ENCODE data around the gene GSK3A. TPM values are rescaled to one million over a fixed set of nuclear protein-coding genes. Genes with fewer than 3 reads are reported as not detected.

The GSK3A gene
- polyA plus RNA-seq, 1 donor = 71.9 TPM

DNA sequence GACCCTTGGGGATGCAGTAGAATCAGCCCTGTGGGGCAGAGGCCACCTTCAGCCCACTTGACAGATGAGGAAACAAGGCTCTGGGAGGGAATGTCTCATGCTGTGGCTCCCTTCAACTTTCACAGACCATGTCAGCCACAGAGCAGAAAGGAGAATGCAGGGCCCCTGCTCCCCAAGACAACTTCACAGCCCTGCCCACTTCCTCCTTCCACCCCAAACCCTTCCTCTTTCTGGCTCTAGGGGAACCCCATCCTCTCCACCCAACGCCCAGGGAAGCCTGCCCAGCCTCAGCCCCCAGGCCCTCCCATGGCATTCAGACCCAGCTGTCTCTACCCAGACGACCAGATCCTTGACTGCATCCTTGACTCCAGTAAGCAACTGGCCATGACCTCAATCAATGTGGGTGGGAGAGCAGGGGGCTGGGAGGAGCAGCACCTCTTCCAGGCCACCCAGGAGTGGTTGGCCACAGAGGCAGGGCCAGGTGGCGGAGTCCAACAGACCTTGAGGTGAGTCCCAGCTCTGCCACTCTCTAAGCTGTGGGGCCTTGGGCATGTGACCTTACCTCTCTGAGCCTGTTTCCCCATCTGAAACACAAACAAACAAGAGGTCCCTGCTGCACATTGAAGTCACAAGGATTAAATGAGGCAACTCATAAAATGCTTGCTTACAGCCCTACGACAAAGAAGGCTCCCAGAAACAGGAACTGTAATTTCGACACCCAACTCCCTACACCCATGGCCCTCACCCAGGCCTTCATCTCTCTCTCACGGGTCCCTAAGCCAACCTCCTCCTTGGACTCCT is 40.7 kb downstream of the GSK3A start:
- DNase-seq = no peak

DNA sequence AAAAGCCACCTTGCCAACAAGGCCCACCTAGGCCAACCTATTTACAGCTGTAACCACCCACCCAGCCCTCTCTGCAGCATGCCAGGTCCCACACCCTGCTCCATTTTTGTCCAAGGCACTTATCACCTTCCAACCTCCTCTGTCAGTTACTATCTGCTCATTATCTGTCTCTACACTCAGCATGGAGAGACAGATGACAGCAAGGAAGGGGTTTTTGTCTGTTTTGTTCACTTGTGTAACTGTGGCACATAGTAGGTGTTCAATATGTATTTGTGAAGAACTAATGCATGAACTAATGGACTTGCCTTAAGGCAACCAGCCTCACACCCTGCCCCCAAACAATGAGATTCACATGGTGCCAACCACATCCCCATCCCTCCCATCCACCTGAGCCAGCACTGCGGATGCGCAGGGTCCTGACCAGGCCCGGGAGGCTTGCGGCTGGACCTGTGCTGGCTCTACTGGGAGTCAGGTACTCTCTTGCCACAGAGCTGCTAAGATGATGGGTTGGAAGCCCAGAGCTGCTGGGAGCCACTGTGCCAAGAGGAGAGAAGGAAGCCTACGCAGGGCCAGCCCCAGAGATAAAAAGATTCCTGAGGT is 42.2 kb downstream of the GSK3A start:
- no peak for DNase-seq

DNA sequence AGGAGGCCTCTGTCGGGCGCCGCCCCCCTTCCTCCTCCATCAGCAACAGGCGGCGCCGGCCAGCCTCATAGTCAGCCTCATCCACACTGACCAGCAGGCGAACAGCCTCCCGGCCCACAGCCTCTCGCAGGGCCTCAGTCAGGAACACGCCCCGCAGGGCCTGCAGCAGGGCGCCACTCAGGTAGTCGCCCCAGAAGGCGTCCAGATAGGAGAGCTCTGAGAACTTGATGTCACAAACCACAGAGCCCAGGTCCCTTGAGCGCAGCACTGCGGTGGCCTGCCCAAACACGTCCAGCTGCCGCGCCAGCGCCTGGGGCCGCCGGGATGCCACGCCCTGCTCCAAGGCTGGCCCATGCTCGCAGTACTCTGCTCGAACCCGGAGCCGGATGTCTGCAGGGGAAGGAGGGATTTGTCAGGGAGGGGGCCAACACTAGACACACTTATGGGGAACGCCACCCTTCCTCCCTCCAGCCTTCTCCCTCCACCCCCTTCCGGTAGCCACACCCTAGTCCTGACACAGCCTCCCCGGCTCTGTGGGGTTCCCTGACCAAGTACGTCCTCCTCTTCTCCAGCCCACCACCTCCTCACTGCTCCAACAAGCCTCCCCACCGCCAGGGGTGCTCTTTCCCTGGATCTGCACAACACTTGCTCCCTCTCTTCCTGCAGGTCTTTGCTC is 42.8 kb downstream of the GSK3A start:
- DNase-seq = no peak

DNA sequence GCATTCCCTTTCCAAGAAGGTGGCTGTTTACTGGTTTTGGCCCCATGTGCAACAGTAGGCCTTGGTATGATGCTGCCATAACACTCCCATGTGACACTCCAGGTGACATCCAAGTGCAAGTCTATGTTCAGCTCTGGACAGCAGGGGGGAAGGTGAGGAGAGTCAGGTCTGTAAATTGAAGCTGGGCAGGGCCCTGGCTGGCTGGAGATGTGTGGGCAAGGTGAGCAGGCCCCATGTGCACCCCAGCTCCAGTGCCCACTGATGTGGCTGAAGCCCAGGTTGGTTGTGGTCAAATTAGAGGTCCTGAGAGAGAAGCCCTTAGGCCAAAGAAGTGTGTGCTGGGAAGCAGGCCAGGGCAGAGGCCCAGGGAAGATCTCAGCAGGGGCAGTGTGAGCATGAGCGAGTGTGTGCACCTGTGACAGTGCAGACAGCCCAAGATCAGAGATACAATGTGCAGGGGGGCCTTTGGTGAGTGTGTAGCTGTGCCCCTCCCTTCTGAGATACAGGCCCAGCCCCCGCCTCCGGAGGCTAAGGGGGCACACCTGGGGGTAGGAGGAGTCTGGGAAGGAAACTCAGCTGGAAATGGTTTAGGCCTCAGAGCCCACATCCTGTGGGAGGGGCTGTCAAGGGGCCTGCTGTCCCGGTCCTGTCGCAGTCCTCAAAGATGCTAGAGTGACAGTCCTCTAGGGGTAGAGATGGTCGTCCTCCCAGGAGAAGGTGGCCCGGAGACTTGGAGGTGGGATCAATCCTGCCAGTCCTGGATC is 43.5 kb downstream of the GSK3A start:
- DNase-seq = no peak

DNA sequence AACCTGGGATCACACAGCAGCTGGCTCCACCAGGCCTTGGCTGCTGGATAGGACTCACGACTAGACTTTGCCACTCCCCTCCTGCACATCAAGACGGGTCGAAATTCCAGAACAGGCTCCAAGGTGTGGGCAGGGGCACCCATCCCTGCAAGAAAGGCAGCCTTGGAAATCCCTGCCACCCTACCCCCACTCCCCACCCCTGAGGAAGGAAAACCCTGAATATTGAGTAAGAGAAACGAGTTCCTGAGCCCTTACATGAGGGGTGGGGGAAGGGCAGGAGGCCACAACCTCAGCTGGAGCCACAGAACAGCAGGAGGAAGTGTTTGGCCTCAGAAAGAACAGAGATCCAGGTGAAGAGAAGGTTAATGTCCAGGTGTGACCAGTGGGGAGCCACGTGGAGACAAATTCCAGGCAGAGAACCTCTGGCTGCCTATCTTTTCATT is 45.0 kb downstream of the GSK3A start:
- no peak for DNase-seq

DNA sequence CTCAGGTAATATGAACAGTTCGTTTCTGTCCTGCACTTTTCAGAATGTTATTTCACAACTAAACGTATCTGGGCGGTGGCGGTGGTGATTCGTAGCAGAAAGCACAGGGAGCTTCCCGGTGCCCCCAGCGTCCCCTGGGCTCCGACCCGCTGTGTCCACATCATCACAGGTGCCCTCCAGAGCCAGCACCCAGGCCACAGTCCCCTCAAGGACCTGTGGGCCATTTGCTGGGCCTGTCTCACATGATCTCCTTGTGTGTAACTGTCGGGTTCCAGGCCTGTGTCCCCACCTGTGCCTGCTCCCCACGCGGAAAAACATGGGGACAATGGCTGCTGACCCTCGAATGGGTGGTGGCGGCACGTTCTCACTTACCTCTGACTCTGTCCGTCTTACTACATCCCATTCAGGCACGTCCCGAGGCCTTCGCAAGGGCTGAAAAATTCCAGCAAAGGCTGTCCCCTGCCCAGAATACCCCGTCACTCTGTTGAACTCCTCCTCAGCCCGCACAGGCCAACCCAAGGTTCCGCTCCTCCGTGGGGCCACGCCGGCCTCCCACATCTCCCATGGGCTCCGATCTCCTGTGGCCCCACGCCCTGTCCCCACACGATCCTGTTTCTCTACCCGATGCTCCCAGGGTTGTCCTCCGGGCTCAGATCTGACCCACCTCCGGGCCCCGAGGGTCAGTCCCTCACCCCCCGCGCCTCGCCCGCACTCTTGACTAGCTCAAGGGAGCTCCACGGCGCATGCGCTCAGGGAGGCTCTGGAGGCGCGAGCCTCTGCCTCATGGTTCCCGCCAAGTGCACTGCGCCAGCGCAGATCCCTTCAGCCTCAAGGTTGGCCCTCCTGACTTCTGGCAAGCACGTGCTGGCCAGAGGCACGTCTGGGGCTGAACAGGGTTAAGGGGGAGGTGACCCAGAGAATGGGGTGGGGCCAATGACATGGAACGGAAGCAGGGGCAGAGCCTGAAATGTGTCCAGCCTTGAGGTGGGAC is 46.1 kb downstream of the GSK3A start:
- no peak for DNase-seq

DNA sequence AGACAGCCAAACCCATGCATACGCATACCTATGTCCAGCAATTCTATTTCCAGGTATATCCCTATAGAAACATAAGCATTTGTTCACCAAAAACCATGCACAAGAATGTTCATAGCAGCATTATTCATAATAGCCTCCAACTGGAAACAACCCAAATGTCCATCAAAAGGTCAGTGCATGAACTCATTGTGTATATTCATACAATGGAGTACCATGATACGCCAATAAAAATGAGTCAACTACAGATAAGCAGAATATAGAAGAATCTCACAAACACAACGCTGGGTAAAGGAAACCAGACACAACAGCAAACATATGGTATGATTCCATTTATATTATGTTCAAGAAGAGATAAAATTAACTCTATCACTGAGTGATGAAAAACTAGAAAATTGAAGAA is 48.7 kb downstream of the GSK3A start:
- DNase-seq = no peak

DNA sequence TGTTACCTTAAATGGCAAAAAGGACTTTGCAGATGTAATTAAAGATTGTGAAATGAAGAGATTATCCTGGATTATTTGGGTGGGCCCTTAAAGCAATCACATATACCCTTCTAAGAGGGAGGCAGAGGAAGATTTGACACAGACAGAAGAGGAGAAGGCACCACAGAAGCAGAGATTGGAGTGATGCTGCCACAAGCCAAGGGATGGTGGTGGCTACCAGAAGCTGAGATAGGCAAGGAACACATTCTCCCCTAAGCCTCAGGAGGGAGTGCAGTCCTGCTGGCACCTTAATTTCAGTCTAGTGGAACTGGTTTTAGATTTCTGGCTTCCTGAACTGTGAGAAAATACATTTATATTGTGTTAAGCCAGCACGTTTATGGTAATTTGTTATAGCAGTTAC is 49.1 kb downstream of the GSK3A start:
- DNase-seq = no peak

DNA sequence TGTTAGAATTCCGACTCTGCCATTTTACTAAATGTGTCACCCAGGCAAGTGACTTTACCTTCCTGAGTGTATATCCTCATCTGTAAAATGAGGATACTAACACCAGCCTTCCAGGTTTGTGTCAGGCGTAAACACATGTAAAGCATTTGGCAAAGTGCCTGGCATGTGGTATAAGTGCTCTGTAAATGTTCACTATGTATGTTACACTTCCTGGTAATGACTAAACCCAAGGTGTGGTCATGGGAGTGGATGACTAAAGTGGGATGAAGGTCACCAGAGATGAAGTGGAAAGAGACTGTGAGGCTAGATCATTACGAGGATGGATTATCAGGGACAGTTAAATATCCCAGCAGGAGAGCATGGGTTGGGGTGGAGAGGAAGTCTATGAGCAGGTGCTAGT is 50.5 kb downstream of the GSK3A start:
- DNase-seq = no peak

DNA sequence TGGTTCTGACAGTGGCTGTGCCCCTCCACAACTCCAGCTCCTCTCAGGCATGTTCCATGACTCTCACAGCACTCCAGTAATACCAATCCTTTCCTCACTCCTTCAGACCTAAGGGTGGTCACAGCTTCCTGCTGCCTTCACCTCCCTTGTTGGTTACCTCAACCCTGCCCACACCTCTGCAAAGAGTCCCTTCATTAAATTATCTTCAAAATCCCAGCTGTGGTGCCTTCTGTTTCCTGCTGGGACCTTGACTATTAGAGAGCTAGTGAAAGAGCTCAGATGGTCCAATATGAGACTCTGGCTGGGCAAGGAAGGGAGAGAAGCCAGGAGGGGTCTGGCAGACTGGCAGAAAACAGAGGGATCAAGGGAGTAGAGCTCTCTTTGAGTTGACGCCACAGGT is 51.1 kb downstream of the GSK3A start:
- DNase-seq = no peak

DNA sequence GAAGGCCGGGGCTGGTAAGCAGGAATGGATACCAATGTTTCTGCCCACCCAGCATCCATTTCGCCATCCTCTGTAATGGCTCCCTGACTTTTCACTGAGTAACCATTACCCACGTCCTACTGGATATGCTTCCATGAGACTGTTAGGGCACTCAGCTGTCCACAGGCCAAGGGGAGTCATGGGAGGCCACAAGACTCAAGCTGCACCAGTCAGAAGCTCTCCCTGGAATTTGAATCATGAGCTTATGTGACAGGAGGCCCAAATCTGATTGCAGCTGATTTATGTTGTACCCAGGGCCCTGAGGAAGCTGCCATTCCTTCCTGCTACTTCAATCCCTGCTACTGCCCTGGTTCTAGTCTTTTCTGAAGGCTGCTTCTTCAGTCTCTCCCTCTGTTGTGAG is 53.3 kb downstream of the GSK3A start:
- DNase-seq = no peak

DNA sequence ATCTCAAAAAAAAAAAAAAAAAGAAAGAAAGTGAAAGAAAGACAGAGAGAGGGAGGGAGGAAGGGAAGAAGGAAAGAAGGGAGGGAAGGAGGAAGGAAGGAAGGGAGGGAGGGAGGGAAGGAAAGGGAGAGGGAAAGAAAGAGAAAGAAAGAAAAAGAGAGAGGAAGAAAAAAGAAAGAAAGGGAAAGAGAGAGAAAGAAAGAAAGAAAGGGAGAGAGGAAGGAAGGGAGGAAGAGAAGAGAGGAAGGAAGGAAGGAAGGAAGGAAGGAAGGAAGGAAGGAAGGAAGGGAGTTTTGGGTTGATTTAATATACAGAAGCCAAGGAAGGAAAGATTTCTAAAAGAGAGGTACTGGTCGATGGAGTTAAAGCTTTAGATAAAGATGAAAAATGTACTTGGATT is 53.7 kb downstream of the GSK3A start:
- no peak for DNase-seq

DNA sequence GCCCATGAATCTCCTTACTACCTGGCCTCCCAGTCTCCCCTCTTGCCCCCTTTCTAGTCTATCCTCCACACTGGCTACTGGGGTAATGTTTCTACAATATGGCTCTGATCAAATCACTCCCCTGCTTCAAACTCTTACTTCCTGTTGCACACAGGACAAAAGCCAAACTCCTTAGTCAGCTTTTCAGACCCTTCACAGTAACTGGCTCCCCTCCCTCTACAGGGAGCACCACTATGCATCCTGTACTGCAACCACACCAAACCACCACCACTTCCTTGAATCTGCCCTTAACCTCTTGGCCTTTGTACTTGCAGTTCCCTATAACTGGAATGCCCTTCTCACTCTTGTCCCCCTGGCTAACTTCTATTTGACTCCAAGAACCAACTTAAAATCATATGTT is 57.1 kb downstream of the GSK3A start:
- DNase-seq = no peak

DNA sequence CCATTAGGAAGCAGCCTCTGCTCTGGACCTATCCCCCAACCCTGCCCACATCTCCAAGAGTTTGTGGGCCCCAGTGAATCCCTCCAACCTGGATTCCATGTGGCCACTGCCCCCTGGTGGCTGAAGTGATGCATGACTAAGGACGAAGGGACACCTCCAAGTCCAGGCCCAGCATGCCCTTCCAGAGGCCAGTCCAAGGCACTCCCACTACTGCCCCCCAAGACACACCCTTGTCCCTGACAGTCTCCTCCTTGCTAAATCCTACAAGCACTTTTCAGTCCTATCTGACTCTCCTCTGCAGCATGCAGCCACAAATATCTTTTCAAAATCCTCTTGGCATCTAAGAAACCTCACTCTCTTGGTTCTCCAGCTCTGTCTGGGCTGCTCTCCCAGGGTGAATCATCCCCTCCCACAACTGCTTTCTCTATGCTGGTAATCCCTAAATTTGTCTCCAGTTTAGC is 58.0 kb downstream of the GSK3A start:
- peak; percentile 65 for DNase-seq

Other genes starting within 250 kb of the GSK3A start
- 0.65 TPM for gene ATP1A3, start 248.4 kb downstream of the GSK3A start, polyA plus RNA-seq (ENCODE audit: insufficient read length)
- 26.3 TPM for gene GRIK5, start 172.4 kb downstream of the GSK3A start, polyA plus RNA-seq (ENCODE audit: insufficient read length)
- 12.0 TPM for gene ZNF574, start 166.4 kb downstream of the GSK3A start, polyA plus RNA-seq (ENCODE audit: insufficient read length)
- 0.70 TPM for gene POU2F2, start 110.2 kb downstream of the GSK3A start, polyA plus RNA-seq (ENCODE audit: insufficient read length)
- gene DEDD2, start 24.9 kb downstream of the GSK3A start, polyA plus RNA-seq (ENCODE audit: insufficient read length) = 20.2 TPM
- 7.9 TPM for gene ZNF526, start 22.3 kb downstream of the GSK3A start, polyA plus RNA-seq (ENCODE audit: insufficient read length)
- 64.5 TPM for gene ERF, start 12.5 kb upstream of the GSK3A start, polyA plus RNA-seq (ENCODE audit: insufficient read length)
- 46.0 TPM for gene CIC, start 26.6 kb upstream of the GSK3A start, polyA plus RNA-seq (ENCODE audit: insufficient read length)
- 1.5 TPM for gene PRR19, start 59.5 kb upstream of the GSK3A start, polyA plus RNA-seq (ENCODE audit: insufficient read length)
- 74.8 TPM for gene PAFAH1B3, start 60.0 kb upstream of the GSK3A start, polyA plus RNA-seq (ENCODE audit: insufficient read length)
- 1.3 TPM for gene TMEM145, start 70.7 kb upstream of the GSK3A start, polyA plus RNA-seq (ENCODE audit: insufficient read length)
- 38.6 TPM for gene MEGF8, start 83.0 kb upstream of the GSK3A start, polyA plus RNA-seq (ENCODE audit: insufficient read length)
- 0.55 TPM for gene CNFN, start 147.7 kb upstream of the GSK3A start, polyA plus RNA-seq (ENCODE audit: insufficient read length)
- 10.0 TPM for gene LIPE, start 184.8 kb upstream of the GSK3A start, polyA plus RNA-seq (ENCODE audit: insufficient read length)
- gene CXCL17, start 200.3 kb upstream of the GSK3A start, polyA plus RNA-seq (ENCODE audit: insufficient read length) = not detected